Endodermal cell (in vitro differentiated cells): ENCODE results near the gene KCTD3. TPM values are rescaled to one million over a fixed set of nuclear protein-coding genes. Genes with fewer than 3 reads are reported as not detected.

Experiments used
- DNase-seq: peaks from one replicate; pipeline ENCODE4 v3.0.0-alpha.2; 2017
- H3K27ac ChIP-seq: 2 replicates; pipeline ENCODE4 v1.5.1; 2013; ENCODE audit warnings: mild to moderate bottlenecking, low read depth, low read length, moderate library complexity
- H3K27me3 ChIP-seq: 2 replicates; pipeline ENCODE4 v1.6.1; 2013; ENCODE audit warnings: mild to moderate bottlenecking, low read length, moderate library complexity; ENCODE audit not compliant: insufficient read depth, control insufficient read depth, poor library complexity, severe bottlenecking
- H3K36me3 ChIP-seq: 2 replicates; pipeline ENCODE4 v1.7.0; 2013; ENCODE audit warnings: mild to moderate bottlenecking, low read length, moderate library complexity; ENCODE audit not compliant: control insufficient read depth, insufficient read depth
- H3K4me1 ChIP-seq: one replicate; pipeline ENCODE4 v1.7.0; 2013; ENCODE audit warnings: low read length; ENCODE audit not compliant: control insufficient read depth, insufficient read depth
- H3K4me3 ChIP-seq: 2 replicates; pipeline ENCODE4 v1.5.1; 2013; ENCODE audit warnings: mild to moderate bottlenecking, low read length, moderate library complexity
- H3K9ac ChIP-seq: 2 replicates; pipeline ENCODE4 v1.6.1; 2013; ENCODE audit warnings: mild to moderate bottlenecking, low read length, moderate library complexity; ENCODE audit not compliant: poor library complexity, severe bottlenecking; ENCODE audit errors: extremely low read depth
- H3K9me3 ChIP-seq: 2 replicates; pipeline ENCODE4 v1.6.1; 2013; ENCODE audit warnings: mild to moderate bottlenecking, low read length, moderate library complexity; ENCODE audit not compliant: control insufficient read depth
- H3K27ac Mint-ChIP-seq: 2 replicates; pipeline ENCODE4 v1.8.0; 2020; ENCODE audit warnings: mixed read lengths
- H3K27me3 Mint-ChIP-seq: 2 replicates; pipeline ENCODE4 v1.8.0; 2021; ENCODE audit warnings: mild to moderate bottlenecking, mixed read lengths; ENCODE audit not compliant: insufficient read depth
- H3K36me3 Mint-ChIP-seq: 2 replicates; pipeline ENCODE4 v1.8.0; 2020; ENCODE audit warnings: low read depth, mixed read lengths
- H3K4me1 Mint-ChIP-seq: 2 replicates; pipeline ENCODE4 v1.8.0; 2020; ENCODE audit warnings: mixed read lengths
- H3K4me3 Mint-ChIP-seq: 2 replicates; pipeline ENCODE4 v1.8.0; 2020; ENCODE audit warnings: mild to moderate bottlenecking, moderate library complexity, mixed read lengths
- H3K9me3 Mint-ChIP-seq: 2 replicates; pipeline ENCODE4 v1.8.0; 2020; ENCODE audit warnings: mild to moderate bottlenecking, mixed read lengths
- WGBS, 2 experiments: methylation state at CpG; one replicate each; pipeline versions ENCODE4 v1.1.5 to v1.1.7; 2013; ENCODE audit warnings: missing lambda C conversion rate in 2 of 2, mixed read lengths in 1 of 2; ENCODE audit not compliant: insufficient coverage in 1 of 2, insufficient read length in 1 of 2; 5-methylcytosine and 5-hydroxymethylcytosine counted together
- long read RNA-seq, 4 experiments: library from polyadenylated mRNA in 2 of 4; library from RNA in 1 of 4; library from capped mRNA in 1 of 4; stranded (forward) in 3 of 4; unstranded in 1 of 4; transcript quantifications; one replicate each; pipeline ENCODE4 v2.0.0, GENCODE V29; 2020 to 2021; ENCODE audit warnings: inconsistent platforms in 1 of 4
- polyA plus RNA-seq, 2 experiments: library from polyadenylated mRNA; stranded (reverse); fragments of 50-300 nt; gene quantifications; one replicate each; pipeline ENCODE4 v1.2.3, GENCODE V29; 2013
- total RNA-seq, 2 donors: library from RNA; stranded (reverse); fragmentation: NEBNext Ultra II Directional in 1 of 2; extraction: Animal tissue kit (Norgen Biotek cat#: 25700) in 1 of 2; gene quantifications; 2 replicates in 1 of 2; 3 replicates in 1 of 2; pipeline ENCODE4 v1.2.1, GENCODE V29; 2021
- TF ChIP-seq, protein P1 (sequence below): fragments of 200-600 bp; sonication (generic); conservative IDR thresholded peaks from 2 replicates; pipeline ENCODE4 v1.5.0; 2021; ENCODE audit warnings: antibody characterized with exemption, mild to moderate bottlenecking

Gene KCTD3
- total RNA-seq = 10 to 100 TPM; 42.2 to 46.5 TPM
- 46.2 TPM for polyA plus RNA-seq (2013, experiment 1 of 2)
- polyA plus RNA-seq (2013, experiment 2 of 2) = 47.8 TPM
- long read RNA-seq, experiment 1, partial matches to known transcripts = 4 of 21 reads
- long read RNA-seq, experiment 1, other reads (novel, unspliced or antisense) = 11 of 21 reads
- long read RNA-seq, experiment 2, transcript KCTD3-201 (18 exons, 3,931 nt) = major isoform, 95 of 141 reads
- long read RNA-seq, experiment 2, partial matches to known transcripts = 17 of 141 reads
- long read RNA-seq, experiment 2, other reads (novel, unspliced or antisense) = 27 of 141 reads
- long read RNA-seq, experiment 3, partial matches to known transcripts = 5 of 16 reads
- long read RNA-seq, experiment 3, other reads (novel, unspliced or antisense) = 8 of 16 reads
- long read RNA-seq, experiment 4, partial matches to known transcripts = 6 of 10 reads
- long read RNA-seq, experiment 4, other reads (novel, unspliced or antisense) = 1 of 10 reads

DNA sequence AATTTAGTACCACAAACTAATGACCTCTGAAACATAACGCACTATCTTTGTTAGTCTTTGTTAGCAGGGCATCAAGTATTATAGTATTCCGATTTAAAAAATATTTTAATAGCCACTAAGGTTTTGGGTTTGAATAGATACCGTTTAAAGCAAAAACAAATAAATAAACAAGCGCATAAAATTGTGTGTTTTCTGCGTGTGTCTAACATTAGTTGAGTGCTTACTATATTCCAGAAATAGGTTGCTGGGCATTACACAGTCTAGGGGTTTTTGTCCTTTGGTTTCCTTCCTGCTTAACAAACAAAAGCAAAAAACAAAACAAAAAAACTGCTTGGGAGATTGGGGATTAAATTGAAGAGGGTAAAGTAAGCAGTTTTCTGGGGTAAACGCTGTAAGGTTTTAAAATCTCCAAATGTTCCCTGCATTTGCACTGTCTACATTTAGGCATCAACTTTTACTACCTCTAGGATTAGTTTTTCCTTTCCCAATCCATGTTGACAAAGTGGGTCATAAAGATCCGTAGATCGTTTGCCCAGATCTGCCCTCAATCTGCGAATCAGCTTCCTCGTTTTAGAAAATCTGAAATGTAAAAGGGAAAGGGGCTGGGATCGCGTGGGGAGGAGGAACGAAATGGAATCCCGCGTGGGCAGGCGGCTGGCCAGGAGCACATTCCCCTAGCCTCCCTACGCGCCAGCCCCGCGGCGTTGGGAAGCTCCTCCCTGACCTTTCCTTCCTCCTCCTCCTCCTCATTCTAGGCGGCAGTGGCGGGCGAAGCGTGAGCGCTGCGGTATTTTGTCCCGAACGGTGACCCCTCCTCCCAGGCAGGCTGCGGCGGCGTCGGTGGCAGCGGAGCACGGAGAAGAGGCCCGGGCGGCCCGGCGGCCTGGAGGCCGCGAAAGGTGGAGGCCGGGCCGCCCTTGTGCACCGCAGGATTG, at the start of gene KCTD3:
KCTD3 (plus strand) TSS at position 749 of the 935 bp plus-strand sequence. CDS start 382 bp downstream, outside the sequence.
- Histone ChIP-seq H3K36me3 (no peaks in the 10 kb centered on the region), H3K27me3 (no peaks in the 10 kb centered on the region), H3K4me1 (no peaks in the 10 kb centered on the region), H3K9ac (peak within 1 kb of the TSS; percentile 65), H3K4me3 (peak within 1 kb of the TSS; percentile 99), H3K9me3 (no peaks in the 10 kb centered on the region), H3K27ac (peak within 1 kb of the TSS; percentile 88)
- DNase-seq = peak; percentile 92
- Mint-ChIP-seq H3K4me3 (peak within 1 kb of the TSS; percentile 97), H3K27ac (peak within 1 kb of the TSS; percentile 98), H3K36me3 (peaks cover 1% of the 10 kb centered on the region), H3K4me1 (peaks cover 15% of the 10 kb centered on the region), H3K9me3 (peaks cover 1% of the 10 kb centered on the region), H3K27me3 (no peaks in the 10 kb centered on the region)
- TF ChIP-seq, protein P1, sequence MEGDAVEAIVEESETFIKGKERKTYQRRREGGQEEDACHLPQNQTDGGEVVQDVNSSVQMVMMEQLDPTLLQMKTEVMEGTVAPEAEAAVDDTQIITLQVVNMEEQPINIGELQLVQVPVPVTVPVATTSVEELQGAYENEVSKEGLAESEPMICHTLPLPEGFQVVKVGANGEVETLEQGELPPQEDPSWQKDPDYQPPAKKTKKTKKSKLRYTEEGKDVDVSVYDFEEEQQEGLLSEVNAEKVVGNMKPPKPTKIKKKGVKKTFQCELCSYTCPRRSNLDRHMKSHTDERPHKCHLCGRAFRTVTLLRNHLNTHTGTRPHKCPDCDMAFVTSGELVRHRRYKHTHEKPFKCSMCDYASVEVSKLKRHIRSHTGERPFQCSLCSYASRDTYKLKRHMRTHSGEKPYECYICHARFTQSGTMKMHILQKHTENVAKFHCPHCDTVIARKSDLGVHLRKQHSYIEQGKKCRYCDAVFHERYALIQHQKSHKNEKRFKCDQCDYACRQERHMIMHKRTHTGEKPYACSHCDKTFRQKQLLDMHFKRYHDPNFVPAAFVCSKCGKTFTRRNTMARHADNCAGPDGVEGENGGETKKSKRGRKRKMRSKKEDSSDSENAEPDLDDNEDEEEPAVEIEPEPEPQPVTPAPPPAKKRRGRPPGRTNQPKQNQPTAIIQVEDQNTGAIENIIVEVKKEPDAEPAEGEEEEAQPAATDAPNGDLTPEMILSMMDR = no peak
- 10 to 31% methylated on average over 6 to 44 of the region's 44 CpGs for WGBS, 2 experiments

DNA sequence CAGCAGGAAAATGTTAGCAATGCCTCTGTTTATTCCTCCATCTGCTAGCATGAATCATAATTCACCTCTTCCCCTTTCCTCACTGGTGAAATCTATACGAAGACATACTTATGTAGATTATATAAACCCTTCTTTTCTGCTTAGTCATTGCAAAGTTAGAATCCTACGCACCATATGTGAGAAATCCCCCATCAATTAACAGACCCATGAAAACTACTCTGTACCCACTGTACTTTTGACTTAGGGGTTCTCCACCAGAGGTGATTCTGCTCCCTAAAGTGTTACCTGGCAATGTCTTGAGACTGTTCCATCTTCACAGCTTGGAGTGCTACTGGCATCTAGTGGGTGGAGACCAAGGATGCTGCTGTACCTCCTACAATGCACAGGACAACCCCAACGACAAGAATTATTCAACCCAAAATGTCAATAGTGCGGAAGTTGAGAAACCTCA, 49.6 kb upstream of the KCTD3 start:
- no peaks in the 10 kb centered on the region for H3K9me3 Mint-ChIP-seq
- peak; percentile 73 for DNase-seq

DNA sequence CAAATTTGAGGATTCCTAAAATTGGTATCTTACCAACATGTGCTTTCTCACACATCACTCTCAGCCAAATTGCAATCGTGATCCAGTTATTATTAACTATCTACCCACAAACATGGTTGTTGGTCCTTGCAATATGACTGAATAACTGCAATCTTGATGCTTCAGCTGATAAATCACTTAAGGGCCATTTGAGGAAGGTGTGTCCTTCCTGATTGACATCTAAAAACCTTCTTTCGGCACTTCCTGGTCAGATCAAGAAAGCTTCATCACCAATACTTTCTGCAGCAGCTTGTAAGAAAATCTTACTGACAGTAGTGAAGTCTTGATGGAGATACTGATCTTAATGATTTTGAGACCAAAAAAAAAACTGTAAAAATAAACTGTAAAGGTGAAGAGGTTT, 48.5 kb upstream of the KCTD3 start:
- Mint-ChIP-seq H3K36me3 (no peaks in the 10 kb centered on the region), H3K4me1 (no peaks in the 10 kb centered on the region)

More for the DNA sequence above, 49.6 kb upstream of the KCTD3 start:
- 79 to 92% methylated on average over 2 to 4 of the region's 4 CpGs for WGBS, 2 experiments
- Histone ChIP-seq H3K27ac (no peak overlapping the region), H3K27me3 (no peaks in the 10 kb centered on the region), H3K4me3 (no peak overlapping the region), H3K36me3 (no peaks in the 10 kb centered on the region), H3K9me3 (no peaks in the 10 kb centered on the region), H3K4me1 (no peaks in the 10 kb centered on the region), H3K9ac (no peak overlapping the region)
- Mint-ChIP-seq H3K4me1 (no peaks in the 10 kb centered on the region), H3K4me3 (no peak overlapping the region), H3K27ac (no peak overlapping the region), H3K36me3 (no peaks in the 10 kb centered on the region), H3K27me3 (no peaks in the 10 kb centered on the region)
- TF ChIP-seq, protein P1 = peak; percentile 78

More for the DNA sequence above, 48.5 kb upstream of the KCTD3 start:
- Histone ChIP-seq H3K9me3 (no peaks in the 10 kb centered on the region), H3K9ac (no peak overlapping the region), H3K36me3 (no peaks in the 10 kb centered on the region), H3K4me1 (no peaks in the 10 kb centered on the region), H3K4me3 (no peak overlapping the region), H3K27ac (no peak overlapping the region), H3K27me3 (no peaks in the 10 kb centered on the region)
- WGBS, 2 experiments = 85 to 100% methylated on average over 2 of the region's 2 CpGs
- Mint-ChIP-seq H3K4me3 (no peak overlapping the region), H3K9me3 (no peaks in the 10 kb centered on the region), H3K27ac (no peak overlapping the region), H3K27me3 (no peaks in the 10 kb centered on the region)
- DNase-seq = no peak
- TF ChIP-seq, protein P1 = no peak
